ENCODE measurements around the gene ATAD5.

Gene ATAD5

DNA sequence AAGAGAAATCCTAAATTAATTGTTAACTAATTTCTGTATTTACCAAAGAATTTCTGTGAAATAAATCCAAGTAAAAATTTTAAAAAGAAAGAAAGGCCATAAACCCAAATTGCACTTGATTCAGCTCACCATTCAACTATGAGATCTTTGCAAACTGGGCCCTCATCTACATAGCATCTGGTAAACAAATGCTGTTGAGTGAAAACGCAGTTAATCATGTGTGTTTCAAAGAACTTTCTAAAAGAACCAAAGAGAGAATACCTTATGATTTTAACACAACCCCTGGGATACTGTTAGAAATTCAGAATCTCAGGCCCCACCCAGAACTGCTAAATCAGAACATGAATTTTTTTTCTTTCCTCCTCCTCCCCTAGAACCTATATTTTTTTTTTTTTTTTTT, 23.9 kb upstream of the ATAD5 start:
- no peak for TF ChIP-seq EZH2phosphoT487 (IDR thresholded peaks at IDR 0.05; ENCODE audit: borderline replicate concordance, low read length)
- TF ChIP-seq, protein P1, sequence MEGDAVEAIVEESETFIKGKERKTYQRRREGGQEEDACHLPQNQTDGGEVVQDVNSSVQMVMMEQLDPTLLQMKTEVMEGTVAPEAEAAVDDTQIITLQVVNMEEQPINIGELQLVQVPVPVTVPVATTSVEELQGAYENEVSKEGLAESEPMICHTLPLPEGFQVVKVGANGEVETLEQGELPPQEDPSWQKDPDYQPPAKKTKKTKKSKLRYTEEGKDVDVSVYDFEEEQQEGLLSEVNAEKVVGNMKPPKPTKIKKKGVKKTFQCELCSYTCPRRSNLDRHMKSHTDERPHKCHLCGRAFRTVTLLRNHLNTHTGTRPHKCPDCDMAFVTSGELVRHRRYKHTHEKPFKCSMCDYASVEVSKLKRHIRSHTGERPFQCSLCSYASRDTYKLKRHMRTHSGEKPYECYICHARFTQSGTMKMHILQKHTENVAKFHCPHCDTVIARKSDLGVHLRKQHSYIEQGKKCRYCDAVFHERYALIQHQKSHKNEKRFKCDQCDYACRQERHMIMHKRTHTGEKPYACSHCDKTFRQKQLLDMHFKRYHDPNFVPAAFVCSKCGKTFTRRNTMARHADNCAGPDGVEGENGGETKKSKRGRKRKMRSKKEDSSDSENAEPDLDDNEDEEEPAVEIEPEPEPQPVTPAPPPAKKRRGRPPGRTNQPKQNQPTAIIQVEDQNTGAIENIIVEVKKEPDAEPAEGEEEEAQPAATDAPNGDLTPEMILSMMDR (IDR thresholded peaks at IDR 0.05; ENCODE audit: low read depth, low read length, poor library complexity, severe bottlenecking), result no peak
- Histone ChIP-seq H3K36me3 (ENCODE audit: control insufficient read depth, low read length) (peaks cover 47% of the 10 kb centered on the region), H3K9me3 (ENCODE audit: control insufficient read depth, insufficient read depth, low read length) (no peaks in the 10 kb centered on the region), H3K9me2 (replicated peaks; ENCODE audit: control insufficient read depth, low read length) (no peaks in the 10 kb centered on the region), H4K20me1 (ENCODE audit: control insufficient read depth, insufficient read depth, low read depth, low read length) (no peaks in the 10 kb centered on the region), H3K27me3 (ENCODE audit: control insufficient read depth, low read length) (no peaks in the 10 kb centered on the region), H3K4me3 (ENCODE audit: low read length) (peak overlapping the region; percentile 37), H3K79me2 (ENCODE audit: control insufficient read depth, low read length) (peaks cover 82% of the 10 kb centered on the region), H3K27ac (ENCODE audit: low read depth, low read length) (peak overlapping the region; percentile 94), H3F3A (ENCODE audit: control insufficient read depth, insufficient read depth) (peaks cover 37% of the 10 kb centered on the region), H3K4me1 (ENCODE audit: control insufficient read depth, low read length) (peaks cover 68% of the 10 kb centered on the region), H3K4me2 (ENCODE audit: low read length) (peak overlapping the region; percentile 68)

DNA sequence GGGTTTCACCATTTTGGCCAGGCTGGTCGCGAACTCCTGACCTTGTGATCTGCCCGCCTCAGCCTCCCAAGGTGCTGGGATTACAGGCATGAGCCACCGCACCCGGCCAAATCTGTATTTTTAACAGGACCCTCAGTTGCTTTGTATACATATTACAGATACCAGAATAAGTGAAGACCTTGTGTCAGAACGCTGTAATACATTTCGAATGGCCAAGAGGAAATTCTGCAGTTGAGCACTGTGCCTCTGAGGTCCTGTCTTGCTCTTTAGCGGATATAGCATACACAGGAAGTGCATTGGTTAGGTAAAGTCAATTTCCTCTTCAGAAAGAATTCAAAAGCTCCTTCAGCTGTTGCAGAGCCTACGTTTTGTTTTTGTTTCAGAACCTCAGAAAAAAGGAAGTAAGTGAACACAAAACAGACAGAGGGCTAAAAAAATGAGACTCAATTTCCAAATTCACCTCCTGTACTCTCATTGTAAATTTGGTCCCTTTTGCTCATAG, 22.9 kb upstream of the ATAD5 start:
- no peaks in the 10 kb centered on the region for H3K27me3 ChIP-seq (ENCODE audit: control insufficient read depth, low read length)
- H3F3A ChIP-seq (ENCODE audit: control insufficient read depth, insufficient read depth), result peaks cover 39% of the 10 kb centered on the region
- peaks cover 39% of the 10 kb centered on the region for H3K36me3 ChIP-seq (ENCODE audit: control insufficient read depth, low read length)
- H4K20me1 ChIP-seq (ENCODE audit: control insufficient read depth, insufficient read depth, low read depth, low read length), result no peaks in the 10 kb centered on the region
- H3K4me3 ChIP-seq (ENCODE audit: low read length), result peak overlapping the region; percentile 46
- peak overlapping the region; percentile 68 for H3K4me2 ChIP-seq (ENCODE audit: low read length)
- no peaks in the 10 kb centered on the region for H3K9me3 ChIP-seq (ENCODE audit: control insufficient read depth, insufficient read depth, low read length)
- TF ChIP-seq, protein P1 (IDR thresholded peaks at IDR 0.05; ENCODE audit: low read depth, low read length, poor library complexity, severe bottlenecking), result no peak
- no peak for TF ChIP-seq EZH2phosphoT487 (IDR thresholded peaks at IDR 0.05; ENCODE audit: borderline replicate concordance, low read length)
- H3K4me1 ChIP-seq (ENCODE audit: control insufficient read depth, low read length), result peaks cover 77% of the 10 kb centered on the region
- no peaks in the 10 kb centered on the region for H3K9me2 ChIP-seq (replicated peaks; ENCODE audit: control insufficient read depth, low read length)
- H3K79me2 ChIP-seq (ENCODE audit: control insufficient read depth, low read length), result peaks cover 89% of the 10 kb centered on the region
- H3K27ac ChIP-seq (ENCODE audit: low read depth, low read length), result peak overlapping the region; percentile 94

DNA sequence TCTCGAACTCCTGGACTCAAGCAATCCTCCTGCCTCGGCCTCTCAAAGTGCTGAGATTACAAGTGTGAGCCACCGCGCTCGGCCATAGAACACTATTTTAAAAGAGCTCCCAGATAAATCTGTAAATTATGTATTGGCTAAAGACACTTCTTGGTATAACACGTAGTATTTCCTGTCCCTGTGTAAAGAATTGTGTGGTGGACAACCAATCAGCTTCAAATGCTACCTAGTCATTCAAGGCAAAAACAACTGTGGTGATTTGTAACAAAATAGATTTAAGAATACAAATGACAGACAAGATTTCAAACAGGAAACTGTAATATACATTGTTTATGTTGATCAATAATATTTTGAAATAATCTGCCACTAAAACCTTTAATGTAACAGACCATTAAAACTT, 21.9 kb upstream of the ATAD5 start:
- Histone ChIP-seq H3F3A (ENCODE audit: control insufficient read depth, insufficient read depth) (peaks cover 36% of the 10 kb centered on the region), H3K79me2 (ENCODE audit: control insufficient read depth, low read length) (peaks cover 89% of the 10 kb centered on the region), H3K27ac (ENCODE audit: low read depth, low read length) (peak overlapping the region; percentile 94), H3K9me2 (replicated peaks; ENCODE audit: control insufficient read depth, low read length) (no peaks in the 10 kb centered on the region), H3K4me2 (ENCODE audit: low read length) (peak overlapping the region; percentile 68), H3K4me1 (ENCODE audit: control insufficient read depth, low read length) (peaks cover 82% of the 10 kb centered on the region), H3K9me3 (ENCODE audit: control insufficient read depth, insufficient read depth, low read length) (no peaks in the 10 kb centered on the region), H3K27me3 (ENCODE audit: control insufficient read depth, low read length) (no peaks in the 10 kb centered on the region), H3K36me3 (ENCODE audit: control insufficient read depth, low read length) (peaks cover 29% of the 10 kb centered on the region), H4K20me1 (ENCODE audit: control insufficient read depth, insufficient read depth, low read depth, low read length) (no peaks in the 10 kb centered on the region), H3K4me3 (ENCODE audit: low read length) (peak overlapping the region; percentile 46)
- TF ChIP-seq, protein P1 (IDR thresholded peaks at IDR 0.05; ENCODE audit: low read depth, low read length, poor library complexity, severe bottlenecking), result no peak
- TF ChIP-seq EZH2phosphoT487 (IDR thresholded peaks at IDR 0.05; ENCODE audit: borderline replicate concordance, low read length), result no peak

Measured in DOHH2 (cell line).